Naive thymus-derived CD8-positive, alpha-beta T cell (primary cell): ENCODE data around the gene ABCC9. TPM values are rescaled to one million over a fixed set of nuclear protein-coding genes. Genes with fewer than 3 reads are reported as not detected.
"Not testable (repeated sequence)": the region's sequence is repeated elsewhere in the genome, so short reads cannot be mapped to it uniquely, and the experiment has no call there.

Source experiments
- ATAC-seq, 2 donors: fragments of 150-1000 bp; cut with Tn5 transposase in 1 of 2; sonication (Bioruptor Pico), chemical (Tn5 transposase) in 1 of 2; 1 replicate in 1 of 2; 2 replicates in 1 of 2; pipeline ENCODE4 v1.10.0; 2021; ENCODE audit warnings: mild to moderate bottlenecking in 2 of 2, moderate library complexity in 2 of 2
- POLR2A ChIA-PET: fragments of 350-600 bp; sonication (Branson Sonifier 250); formaldehyde crosslinking; loops from one replicate; lab custom pipeline; 2021; ENCODE audit warnings: antibody characterized with exemption; lab: Charles Lee
- DNase-seq, 10 donors: peaks; one replicate each; pipeline versions ENCODE4 v3.0.0 to v3.0.0-alpha.2; 2020 to 2022
- H3K27ac Mint-ChIP-seq, 10 donors: one replicate each; pipeline ENCODE4 v1.8.0; 2020 to 2022; ENCODE audit warnings: mild to moderate bottlenecking in 10 of 10, mixed read lengths in 10 of 10, moderate library complexity in 4 of 10, inconsistent platforms in 1 of 10
- H3K27me3 Mint-ChIP-seq, 5 donors: one replicate each; pipeline ENCODE4 v1.8.0; 2021 to 2022; ENCODE audit warnings: mixed read lengths in 5 of 5
- H3K36me3 Mint-ChIP-seq, 3 donors: one replicate each; pipeline ENCODE4 v1.8.0; 2020 to 2022; ENCODE audit warnings: mixed read lengths in 3 of 3, mild to moderate bottlenecking in 2 of 3, inconsistent platforms in 1 of 3
- H3K4me1 Mint-ChIP-seq, 4 donors: one replicate each; pipeline ENCODE4 v1.8.0; 2021 to 2022; ENCODE audit warnings: mixed read lengths in 4 of 4
- H3K4me3 Mint-ChIP-seq, 10 donors: one replicate each; pipeline ENCODE4 v1.8.0; 2020 to 2022; ENCODE audit warnings: mild to moderate bottlenecking in 10 of 10, mixed read lengths in 10 of 10, moderate library complexity in 6 of 10, inconsistent platforms in 1 of 10
- H3K9me3 Mint-ChIP-seq, 9 donors: one replicate each; pipeline ENCODE4 v1.8.0; 2020 to 2022; ENCODE audit warnings: mixed read lengths in 9 of 9, mild to moderate bottlenecking in 3 of 9, inconsistent platforms in 1 of 9, moderate library complexity in 1 of 9
- polyA plus RNA-seq, 3 donors: library from polyadenylated mRNA; unstranded; fragments of 300-500 nt; fragmentation: Illumina TruSeq; gene quantifications; one replicate each; pipeline ENCODE4 v1.2.3, GENCODE V29; 2021
- total RNA-seq, 8 experiments: library from RNA in 2 of 8; stranded (reverse) in 2 of 8; gene quantifications; one replicate each; pipeline ENCODE4 v1.2.3 and lab custom pipeline; 2021 to 2026

ABCC9 gene
- total and polyA plus RNA-seq, 5 experiments from 2014 or later: not detected

DNA sequence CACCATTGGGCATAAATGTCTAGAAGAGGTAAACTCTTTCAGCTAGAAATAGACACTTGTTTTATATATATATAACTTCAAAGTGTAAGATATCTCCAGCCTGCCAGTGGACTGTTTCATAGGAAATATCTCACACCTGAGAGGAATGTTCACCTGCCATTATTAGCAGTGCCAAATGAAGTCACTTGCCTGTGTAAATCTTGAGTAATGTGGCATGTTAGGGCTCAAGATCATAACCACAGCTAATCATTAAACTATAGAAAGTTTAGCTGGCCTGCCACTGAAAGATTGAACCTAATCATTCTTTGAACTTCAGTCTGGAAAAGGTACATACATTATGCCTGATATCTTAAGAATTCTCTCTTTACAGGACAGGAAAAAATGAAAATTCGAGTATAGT lies 141.2 kb downstream of the ABCC9 start:
- Mint-ChIP-seq H3K27me3 (peaks cover 0 to 8% (median 6%) of the 10 kb centered on the region in 5 donors), H3K36me3 (no peaks in the 10 kb centered on the region), H3K9me3 (no peaks in the 10 kb centered on the region), H3K4me3 (no peak overlapping the region), H3K27ac (no peak overlapping the region), H3K4me1 (no peaks in the 10 kb centered on the region)
- ATAC-seq (no peak), DNase-seq (no peak)
- POLR2A ChIA-PET: no interaction called here

DNA sequence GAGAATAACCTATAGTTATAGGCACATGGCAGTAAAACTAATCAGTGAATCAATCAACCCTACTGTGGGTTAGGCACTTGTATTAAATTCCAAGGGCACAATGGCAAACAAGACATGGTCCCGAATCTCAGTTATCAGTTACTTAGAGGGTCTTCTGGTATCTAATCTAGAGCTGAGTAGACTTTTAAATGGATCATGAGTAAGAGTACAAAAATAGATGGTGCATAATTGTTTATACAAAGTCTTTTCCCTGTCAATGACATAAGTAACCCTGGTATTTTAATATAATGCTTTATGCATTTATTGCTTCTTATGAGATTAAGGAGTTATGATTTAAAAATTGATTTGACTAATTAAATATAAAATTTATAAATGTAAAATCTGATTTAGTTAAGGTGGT lies 143.7 kb downstream of the ABCC9 start:
- Mint-ChIP-seq H3K36me3 (no peaks in the 10 kb centered on the region), H3K4me3 (no peak overlapping the region)

DNA sequence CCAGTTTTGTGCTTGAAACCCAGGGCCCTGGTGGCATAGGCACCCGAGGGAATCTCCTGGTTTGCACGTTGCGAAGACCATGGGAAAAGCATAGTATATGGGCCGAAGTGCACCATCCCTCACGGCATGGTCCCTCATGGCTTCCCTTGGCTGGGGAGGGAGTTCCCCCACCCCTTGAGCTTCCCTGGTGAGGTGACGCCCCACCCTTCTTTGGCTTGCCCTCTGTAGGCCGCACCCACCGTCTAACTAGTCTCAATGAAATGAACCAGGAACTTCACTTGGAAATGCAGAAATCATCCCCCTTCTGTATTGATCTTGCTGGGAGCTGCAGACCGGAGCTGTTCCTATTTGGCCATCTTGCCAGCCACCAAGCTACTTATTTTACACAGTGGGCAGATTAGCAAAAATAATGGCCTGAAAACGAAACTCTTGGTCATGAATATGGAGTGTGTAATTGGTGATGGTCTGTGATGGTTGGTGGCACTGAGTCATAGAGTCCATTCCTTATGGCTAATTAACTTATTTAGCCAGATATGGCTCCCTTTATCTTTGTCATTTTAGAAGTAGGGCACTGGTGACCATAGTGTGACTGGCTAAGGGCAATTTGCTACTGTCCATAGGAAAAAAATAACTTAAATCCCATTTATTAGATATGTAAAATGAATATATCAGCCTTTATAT lies 145.4 kb downstream of the ABCC9 start:
- Mint-ChIP-seq H3K4me1 (no peaks in the 10 kb centered on the region), H3K27me3 (peaks cover 0 to 19% (median 10%) of the 10 kb centered on the region in 5 donors), H3K27ac (no peak overlapping the region), H3K36me3 (no peaks in the 10 kb centered on the region), H3K9me3 (peaks cover 0 to 13% (median 0%) of the 10 kb centered on the region in 9 donors), H3K4me3 (no peak overlapping the region)
- ATAC-seq (no peak), DNase-seq (no peak)
- POLR2A ChIA-PET: no interaction called here

More for the DNA sequence above, 143.7 kb downstream of the ABCC9 start:
- Mint-ChIP-seq H3K4me1 (no peaks in the 10 kb centered on the region), H3K27ac (no peak overlapping the region), H3K27me3 (peaks cover 0 to 16% (median 9%) of the 10 kb centered on the region in 5 donors), H3K9me3 (peaks cover 0 to 7% (median 0%) of the 10 kb centered on the region in 9 donors)
- POLR2A ChIA-PET: no interaction called here
- ATAC-seq (no peak), DNase-seq (no peak)

DNA sequence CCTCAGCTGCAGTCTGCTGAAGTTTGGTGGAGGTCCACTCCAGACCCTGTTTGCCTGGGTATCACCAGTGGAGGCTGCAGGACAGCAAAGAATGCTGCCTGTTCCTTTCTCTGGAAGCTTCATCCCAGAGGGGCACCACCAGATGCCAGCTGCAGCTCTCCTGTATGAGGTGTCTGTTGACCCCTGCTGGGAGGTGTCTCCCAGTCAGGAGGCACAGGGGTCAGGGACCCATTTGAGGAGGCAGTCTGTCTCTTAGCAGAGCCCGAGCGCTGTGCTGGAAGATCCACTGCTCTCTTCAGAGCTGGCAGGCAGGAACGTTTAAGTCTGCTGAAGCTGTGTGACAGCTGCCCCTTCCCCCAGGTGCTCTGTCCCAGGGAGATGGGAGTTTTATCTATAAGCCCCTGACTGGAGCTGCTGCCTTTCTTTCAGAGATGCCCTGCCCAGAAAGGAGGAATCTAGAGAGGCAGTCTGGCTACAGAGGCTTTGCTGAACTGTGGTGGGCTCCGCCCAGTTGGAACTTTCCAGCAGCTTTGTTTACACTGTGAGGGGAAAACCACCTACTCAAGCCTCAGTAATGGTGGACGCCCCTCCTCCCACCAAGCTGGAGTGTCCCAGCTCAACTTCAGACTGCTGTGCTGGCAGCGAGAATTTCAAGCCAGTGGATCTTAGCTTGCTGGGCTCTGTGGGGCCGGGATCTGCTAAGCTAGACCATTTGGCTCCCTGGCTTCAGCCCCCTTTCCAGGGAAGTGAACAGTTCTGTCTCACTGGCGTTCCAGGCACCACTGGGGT lies 146.2 kb downstream of the ABCC9 start:
- H3K4me1 Mint-ChIP-seq, H3K4me3 Mint-ChIP-seq, DNase-seq, POLR2A ChIA-PET, H3K27ac Mint-ChIP-seq, ATAC-seq, H3K36me3 Mint-ChIP-seq: not testable (repeated sequence)
- Mint-ChIP-seq H3K27me3 (peaks cover 0 to 19% (median 10%) of the 10 kb centered on the region in 5 donors), H3K9me3 (peaks cover 0 to 13% (median 3%) of the 10 kb centered on the region in 9 donors)

DNA sequence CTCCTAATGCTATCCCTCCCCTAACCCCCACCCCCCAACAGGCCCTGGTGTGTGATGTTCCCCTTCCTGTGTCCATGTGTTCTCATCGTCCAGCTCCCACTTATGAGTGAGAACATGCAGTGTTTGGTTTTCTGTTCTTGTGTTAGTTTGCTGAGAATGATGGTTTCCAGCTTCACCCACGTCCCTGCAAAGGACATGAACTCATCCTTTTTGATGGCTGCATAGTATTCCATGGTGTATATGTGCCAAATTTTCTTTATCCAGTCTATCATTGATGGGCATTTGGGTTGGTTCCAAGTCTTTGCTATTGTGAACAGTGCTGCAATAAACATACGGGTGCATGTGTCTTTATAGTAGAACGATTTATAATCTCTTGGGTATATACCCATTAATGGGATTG lies 151.5 kb downstream of the ABCC9 start:
- peaks cover 0 to 13% (median 3%) of the 10 kb centered on the region in 9 donors for H3K9me3 Mint-ChIP-seq
- H3K4me1 Mint-ChIP-seq, ATAC-seq, H3K27ac Mint-ChIP-seq, H3K36me3 Mint-ChIP-seq, H3K4me3 Mint-ChIP-seq, DNase-seq, POLR2A ChIA-PET: not testable (repeated sequence)
- peaks cover 0 to 21% (median 7%) of the 10 kb centered on the region in 5 donors for H3K27me3 Mint-ChIP-seq

DNA sequence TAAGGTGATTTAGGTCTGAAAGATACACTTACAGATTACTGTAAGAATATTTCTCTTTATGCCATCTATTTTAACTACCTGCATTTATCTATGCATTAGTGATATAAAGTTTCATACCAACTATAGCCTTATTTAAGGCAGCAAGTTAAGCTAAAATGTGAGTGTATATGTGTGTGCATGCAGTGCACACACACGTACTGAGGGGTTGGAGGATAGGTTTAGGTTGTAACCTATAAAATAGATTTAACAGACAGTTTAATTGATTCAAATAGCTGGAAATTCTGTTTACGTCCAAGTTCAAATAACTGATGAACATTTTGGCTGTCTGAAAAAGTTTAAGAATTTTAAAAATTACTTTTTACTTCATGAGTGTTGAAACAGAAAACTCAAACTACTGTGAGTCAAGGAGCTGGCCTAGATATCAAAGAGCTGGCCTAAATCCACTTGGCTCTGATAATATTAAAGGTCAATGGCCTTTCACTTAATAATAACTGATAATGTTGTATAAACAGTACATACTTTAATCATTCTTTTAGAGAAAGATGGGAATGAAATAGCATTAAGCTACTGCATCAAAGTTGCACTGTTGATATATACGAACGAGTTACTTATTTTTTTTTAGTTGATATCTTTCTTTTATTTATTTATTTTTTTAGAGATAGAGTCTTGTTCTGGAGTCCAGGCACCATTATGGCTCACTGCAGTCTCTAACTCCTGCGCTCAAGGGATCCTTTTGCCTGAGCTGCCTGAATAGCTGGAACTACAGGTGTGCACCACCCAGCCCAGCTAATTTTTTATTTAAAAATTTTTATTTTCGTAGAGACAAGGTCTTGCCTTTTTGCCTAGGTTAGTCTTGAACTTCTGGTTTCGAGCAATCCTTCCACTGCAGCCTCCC lies 152.9 kb downstream of the ABCC9 start:
- Mint-ChIP-seq H3K4me3 (no peak overlapping the region), H3K36me3 (peaks cover 0 to 2% (median 0%) of the 10 kb centered on the region in 3 donors), H3K27ac (no peak overlapping the region), H3K4me1 (no peaks in the 10 kb centered on the region), H3K27me3 (peaks cover 0 to 16% (median 5%) of the 10 kb centered on the region in 5 donors), H3K9me3 (peaks cover 0 to 13% (median 3%) of the 10 kb centered on the region in 9 donors)
- POLR2A ChIA-PET: interaction anchor here (0.7 to 0.8 kb wide), 2 partner anchors 10 to 29 kb away, joined by 3 read pairs; no protein-coding TSS in a partner anchor
- DNase-seq (no peak), ATAC-seq (no peak)

DNA sequence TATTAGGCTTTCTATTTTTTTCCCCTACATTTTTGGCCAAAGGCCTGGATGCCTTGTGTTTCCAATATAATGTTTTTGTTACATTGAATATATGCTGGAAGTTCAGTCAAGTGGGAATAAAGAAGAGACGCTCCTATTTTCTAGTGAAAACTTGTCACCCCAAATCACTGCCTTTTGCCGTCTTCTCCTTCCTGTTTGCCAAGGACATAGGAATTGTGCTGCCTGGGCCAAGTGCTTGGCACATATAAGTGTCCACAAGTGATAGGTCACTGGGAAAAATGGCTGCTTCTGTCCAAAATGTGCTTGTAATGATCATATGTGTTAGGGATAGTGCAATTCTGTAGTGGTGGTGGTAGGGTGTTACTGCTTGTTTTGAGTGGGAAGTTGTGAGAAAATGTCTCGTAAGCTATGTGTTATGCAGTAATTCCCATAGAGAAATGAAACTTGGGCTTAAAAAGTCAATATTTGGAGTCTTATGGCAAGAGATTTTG lies 155.1 kb downstream of the ABCC9 start:
- Mint-ChIP-seq H3K36me3 (peaks cover 0 to 2% (median 0%) of the 10 kb centered on the region in 3 donors), H3K9me3 (peaks cover 0 to 11% (median 0%) of the 10 kb centered on the region in 9 donors), H3K27ac (no peak overlapping the region), H3K4me1 (no peaks in the 10 kb centered on the region), H3K27me3 (peaks cover 0 to 12% (median 3%) of the 10 kb centered on the region in 5 donors), H3K4me3 (no peak overlapping the region)
- POLR2A ChIA-PET: no interaction called here
- ATAC-seq (no peak), DNase-seq (no peak)

DNA sequence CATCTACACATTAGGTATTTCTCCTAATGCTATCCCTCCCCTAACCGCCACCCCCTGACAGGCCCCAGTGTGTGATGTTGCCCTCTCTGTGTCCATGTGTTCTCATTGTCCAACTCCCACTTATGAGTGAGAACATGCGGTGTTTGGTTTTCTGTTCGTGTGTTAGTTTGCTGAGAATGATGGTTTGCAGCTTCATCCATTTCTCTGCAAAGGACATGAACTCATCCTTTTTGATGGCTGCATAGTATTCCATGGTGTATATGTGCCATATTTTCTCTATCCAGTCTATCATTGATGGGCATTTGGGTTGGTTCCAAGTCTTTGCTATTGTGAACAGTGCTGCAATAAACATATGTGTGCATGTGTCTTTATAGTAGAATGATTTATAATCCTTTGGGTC lies 158.5 kb downstream of the ABCC9 start:
- DNase-seq, H3K4me1 Mint-ChIP-seq, H3K36me3 Mint-ChIP-seq, ATAC-seq, H3K4me3 Mint-ChIP-seq, H3K9me3 Mint-ChIP-seq, H3K27ac Mint-ChIP-seq, POLR2A ChIA-PET: not testable (repeated sequence)
- H3K27me3 Mint-ChIP-seq: peaks cover 6 to 21% (median 9%) of the 10 kb centered on the region in 5 donors

DNA sequence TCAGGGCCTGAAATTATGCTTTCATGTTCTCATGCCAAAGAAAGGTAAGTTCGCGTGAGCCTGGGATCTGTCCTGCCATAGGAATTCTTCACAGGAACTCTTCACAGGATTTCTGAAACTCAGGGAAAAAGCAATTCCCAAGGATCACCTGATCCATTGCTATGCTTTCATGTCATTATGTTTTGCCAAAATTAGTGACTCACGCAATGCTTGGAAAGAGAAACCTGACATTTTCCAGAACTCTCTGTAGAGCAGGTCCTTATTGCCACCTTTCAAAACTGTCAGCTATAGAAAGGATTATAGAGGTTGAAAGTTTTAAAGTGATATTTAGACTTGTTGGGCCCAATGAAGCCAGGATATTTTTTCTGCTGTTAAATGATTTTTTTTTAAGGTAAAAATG lies 160.4 kb downstream of the ABCC9 start:
- ATAC-seq: no peak
- no peaks in the 10 kb centered on the region for H3K36me3 Mint-ChIP-seq
- H3K4me1 Mint-ChIP-seq: no peaks in the 10 kb centered on the region
- DNase-seq: no peak
- no peak overlapping the region for H3K4me3 Mint-ChIP-seq
- no peak overlapping the region for H3K27ac Mint-ChIP-seq
- H3K9me3 Mint-ChIP-seq: peaks cover 0 to 5% (median 0%) of the 10 kb centered on the region in 9 donors
- POLR2A ChIA-PET: no interaction called here
- peaks cover 19 to 28% (median 20%) of the 10 kb centered on the region in 5 donors for H3K27me3 Mint-ChIP-seq

DNA sequence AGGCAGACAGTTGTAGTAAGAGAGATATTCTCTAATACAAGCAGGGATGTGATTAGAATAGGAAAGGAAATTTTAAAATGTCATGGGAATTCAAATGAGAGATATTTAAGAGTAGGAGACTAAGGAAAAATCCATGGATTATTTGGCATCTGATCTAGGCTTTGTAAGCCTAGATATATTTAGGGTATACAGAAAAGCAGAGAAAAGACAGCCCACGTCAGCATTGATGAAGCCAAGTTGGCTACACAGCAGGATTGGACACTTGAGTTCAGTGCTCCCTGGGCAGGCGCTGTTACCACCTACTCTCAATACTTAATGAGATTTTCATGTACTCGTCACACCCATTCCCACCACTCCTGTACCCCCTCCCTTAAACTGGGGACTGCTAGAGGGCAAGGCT lies 165.1 kb downstream of the ABCC9 start:
- Mint-ChIP-seq H3K9me3 (peaks cover 0 to 2% (median 0%) of the 10 kb centered on the region in 9 donors), H3K4me3 (no peak overlapping the region), H3K4me1 (peaks cover 0 to 12% (median 11%) of the 10 kb centered on the region in 4 donors), H3K36me3 (no peaks in the 10 kb centered on the region), H3K27me3 (peaks cover 28 to 55% (median 43%) of the 10 kb centered on the region in 5 donors), H3K27ac (no peak overlapping the region)
- no peak for ATAC-seq
- no peak for DNase-seq
- POLR2A ChIA-PET: no interaction called here

DNA sequence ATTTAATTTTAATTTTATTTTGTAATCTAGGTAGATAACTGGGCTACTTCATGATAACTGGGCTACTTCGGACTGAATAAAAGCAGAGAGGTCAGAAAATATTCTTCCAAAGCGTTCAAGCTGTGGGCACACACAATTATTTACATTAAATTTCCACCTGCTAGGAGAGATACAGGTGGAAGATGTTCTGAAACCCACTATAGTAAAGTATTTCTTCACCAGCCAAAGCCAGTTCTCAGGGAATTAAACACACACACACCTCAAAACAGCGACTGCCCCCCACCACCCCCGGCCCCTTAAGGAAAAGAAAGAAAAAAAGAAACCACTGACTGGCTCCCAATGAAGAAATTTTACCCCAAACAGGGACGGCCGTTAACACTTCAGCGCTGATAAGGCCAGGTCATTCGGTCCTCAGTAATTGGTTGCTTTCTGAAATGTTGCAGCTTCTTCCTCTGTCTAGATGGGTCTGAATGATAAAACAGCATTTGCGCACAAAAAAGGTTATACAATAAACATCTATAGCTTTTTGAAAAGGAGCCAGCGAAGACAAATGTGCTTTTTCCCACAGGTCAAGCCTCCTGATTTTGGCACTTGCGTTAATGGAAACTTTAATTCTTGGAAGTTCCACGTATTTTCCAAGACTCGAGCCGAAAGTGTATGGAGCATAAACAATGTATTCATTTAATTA lies 165.9 kb downstream of the ABCC9 start:
- H3K4me1 Mint-ChIP-seq: peaks cover 0 to 12% (median 11%) of the 10 kb centered on the region in 4 donors
- H3K27me3 Mint-ChIP-seq: peaks cover 28 to 59% (median 43%) of the 10 kb centered on the region in 5 donors
- peak overlapping the region in 9 of 10 donors; percentile 26 to 74 (median 70) for H3K4me3 Mint-ChIP-seq
- H3K9me3 Mint-ChIP-seq: peaks cover 0 to 2% (median 0%) of the 10 kb centered on the region in 9 donors
- POLR2A ChIA-PET: no interaction called here
- DNase-seq: no peak
- ATAC-seq: no peak
- no peak overlapping the region for H3K27ac Mint-ChIP-seq
- no peaks in the 10 kb centered on the region for H3K36me3 Mint-ChIP-seq
